SK-MEL-5 (cell line): ENCODE data around the gene HGFAC. TPM values are rescaled to one million over a fixed set of nuclear protein-coding genes. Genes with fewer than 3 reads are reported as not detected.

Experiments used
- DNase-seq: peaks from one replicate; pipeline ENCODE4 v3.0.0-alpha.2; 2016; ENCODE audit warnings: low read depth, low spot score
- in situ Hi-C: cut with HindIII; loops from 2 replicates; pipeline ENCODE4 v1.10.0; 2016; ENCODE audit warnings: low sequenced_read_pairs, high pct_unique_total_duplicates, low pct_unique_long_range_greater_than_20kb
- total RNA-seq: library from RNA; depleted of rRNA; stranded (reverse); fragments of >200 nt; shearing (Covaris generic); gene quantifications from 2 replicates; pipeline ENCODE4 v1.2.3, GENCODE V29; 2014

Gene HGFAC
- total RNA-seq, 1 experiment from 2014 or later = not detected

DNA sequence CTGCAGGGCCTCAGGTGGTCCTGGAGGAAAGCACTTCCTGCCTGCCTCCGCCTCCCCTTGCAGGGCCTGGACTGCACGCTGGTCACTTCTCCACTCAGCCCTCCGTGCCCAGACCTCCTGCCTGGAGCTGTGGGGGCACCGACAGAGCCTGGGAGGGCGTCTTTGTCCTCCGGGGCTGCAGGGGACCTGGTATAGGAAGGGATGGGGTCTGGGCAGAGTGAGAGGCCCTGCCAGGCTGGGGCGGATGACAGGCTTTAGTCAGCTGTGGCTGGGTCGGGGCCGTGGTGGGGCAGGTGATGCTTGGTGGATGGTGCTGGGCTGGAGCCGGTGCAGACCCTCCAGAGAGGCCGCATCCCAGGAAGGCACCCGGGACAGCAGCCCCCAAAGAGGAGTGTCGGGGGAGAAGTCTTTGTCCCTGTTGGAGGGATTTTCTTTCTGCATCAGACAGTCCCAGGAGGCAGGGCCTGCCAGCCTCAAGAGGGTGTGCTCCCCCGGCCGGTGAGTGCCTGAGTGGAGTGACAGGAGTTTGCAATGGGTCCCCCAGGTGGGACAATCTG lies 22.7 kb downstream of the HGFAC start:
- in situ Hi-C loops = no loop called here
- DNase-seq = no peak

DNA sequence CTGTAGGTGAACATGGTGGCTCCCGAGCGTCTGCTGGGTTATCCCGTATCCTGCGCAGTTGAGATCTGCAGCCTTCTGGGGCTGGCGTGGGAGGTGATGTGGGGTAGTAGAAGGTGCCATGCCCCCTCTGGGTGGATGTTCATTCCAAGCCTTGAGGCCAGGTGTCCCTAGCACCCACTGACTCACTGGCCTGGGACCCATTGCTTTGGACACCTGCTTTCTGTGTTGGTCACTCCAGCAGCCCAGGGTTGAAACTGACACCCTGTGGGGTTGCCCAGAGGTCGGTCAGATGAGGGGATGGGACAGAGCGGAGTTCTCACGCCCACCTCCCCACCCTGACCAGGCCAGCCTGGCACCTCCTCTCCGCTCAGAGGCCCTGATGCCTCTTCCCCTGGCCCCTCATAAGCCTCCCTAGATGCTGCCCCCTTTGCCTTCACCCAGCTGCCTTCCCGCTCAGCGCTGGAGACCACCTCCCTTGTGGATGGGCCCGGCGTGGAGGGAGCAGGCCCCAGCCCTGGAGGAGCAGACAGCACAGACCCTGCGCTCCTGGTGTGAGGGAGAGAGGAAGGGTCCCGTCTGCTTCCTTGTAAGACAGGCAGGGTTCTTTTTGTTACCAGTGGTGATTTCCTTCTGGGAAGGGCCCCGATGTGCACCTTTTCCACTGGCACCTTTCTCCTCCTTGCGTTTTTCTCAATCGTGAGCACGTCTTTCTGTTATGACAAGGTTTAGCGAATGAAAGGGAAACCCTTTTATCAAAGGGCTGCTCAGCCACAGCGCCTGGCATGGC lies 23.3 kb downstream of the HGFAC start:
- in situ Hi-C loops = no loop called here
- DNase-seq = no peak

DNA sequence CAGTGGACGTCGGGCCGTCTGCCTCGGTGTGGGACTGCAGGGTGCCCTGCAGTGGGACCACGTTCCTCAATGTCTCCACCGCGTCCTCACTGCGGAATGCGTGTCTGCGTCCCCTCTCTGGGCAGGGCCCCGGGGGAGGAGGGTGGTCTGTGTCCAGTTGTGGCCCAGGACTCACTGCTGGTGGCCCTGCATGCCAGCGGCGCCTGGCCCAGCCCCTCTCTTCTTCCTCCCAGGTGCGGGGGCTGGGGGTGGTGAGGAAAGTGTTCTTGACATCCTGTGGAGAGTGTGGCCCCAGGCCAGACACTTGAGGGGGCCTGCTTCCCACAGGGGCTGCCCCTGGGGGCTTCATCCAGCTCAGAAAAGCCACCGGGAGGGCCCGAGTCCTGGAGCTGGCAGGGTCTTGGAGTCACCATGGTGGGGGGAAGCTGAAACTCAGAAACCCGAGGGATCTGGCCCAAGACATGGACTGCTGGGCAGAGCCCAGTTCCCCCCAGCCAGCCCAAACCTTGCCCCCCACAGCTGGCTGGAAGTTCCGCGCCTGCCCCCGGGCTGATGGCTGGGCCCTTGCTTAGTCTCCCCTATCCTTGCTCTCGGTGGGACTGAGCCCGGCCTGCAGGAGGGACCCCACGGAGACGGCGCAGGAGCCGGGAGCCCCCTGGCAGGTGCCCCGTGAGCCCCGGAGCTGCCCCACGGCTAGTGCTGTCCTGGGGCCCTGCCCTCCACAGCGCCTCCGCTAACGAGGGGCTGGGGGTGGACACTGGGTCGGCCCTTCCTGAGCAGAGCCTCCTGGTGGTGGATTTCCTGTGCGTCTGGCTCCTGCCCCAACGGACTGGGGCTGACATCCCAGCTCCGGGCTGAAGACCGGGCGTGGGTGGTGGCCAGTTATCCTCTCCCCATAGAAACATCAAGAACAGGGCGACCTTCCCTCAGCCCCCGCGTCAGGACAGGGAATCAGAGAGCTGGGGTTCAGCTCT lies 24.2 kb downstream of the HGFAC start:
- no peak for DNase-seq
- in situ Hi-C loops = no loop called here

DNA sequence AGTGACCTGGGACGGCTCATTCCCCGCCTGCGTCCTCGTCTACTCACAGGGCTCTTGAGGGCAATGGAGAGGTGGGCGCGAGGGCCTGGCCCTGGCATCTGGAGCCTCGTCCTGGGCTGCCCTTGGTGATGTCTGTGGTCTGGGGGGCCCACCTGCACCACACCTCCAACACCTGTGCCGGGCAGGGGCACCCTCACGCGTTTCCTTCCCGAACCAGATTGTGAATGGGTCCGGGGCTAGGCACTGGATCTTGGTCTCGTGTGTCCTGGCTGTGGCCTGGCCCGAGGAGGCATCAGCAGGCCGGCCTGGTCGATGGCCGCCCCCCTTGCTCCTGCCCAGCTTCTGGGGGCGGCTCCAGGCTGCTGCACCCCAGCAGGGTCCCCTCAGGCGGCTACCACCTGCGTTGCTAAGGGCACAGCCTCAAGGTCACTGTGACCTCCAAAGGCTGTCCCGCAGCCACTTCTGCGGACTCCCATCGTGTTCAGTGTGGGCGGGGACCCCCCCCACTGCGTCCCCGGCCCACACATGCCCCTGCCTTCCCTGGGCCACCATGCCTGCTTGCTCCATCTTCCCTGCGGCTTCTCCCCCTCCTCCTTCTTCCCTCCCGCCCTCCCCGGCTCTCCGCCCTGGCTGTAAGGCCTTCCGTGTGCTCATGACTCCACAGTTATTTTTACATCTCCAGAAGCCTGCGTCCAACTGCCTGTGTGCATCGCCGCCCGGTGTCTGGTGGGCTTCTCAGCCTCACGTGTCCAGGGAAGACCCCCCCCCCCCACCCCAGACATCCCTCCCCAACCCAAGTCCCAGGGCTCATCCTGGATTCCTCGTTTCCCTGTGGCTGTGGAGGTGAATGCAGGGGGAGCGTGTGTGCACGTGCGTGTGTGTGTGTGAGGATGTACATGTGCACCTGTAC lies 25.2 kb downstream of the HGFAC start:
- no peak for DNase-seq

DNA sequence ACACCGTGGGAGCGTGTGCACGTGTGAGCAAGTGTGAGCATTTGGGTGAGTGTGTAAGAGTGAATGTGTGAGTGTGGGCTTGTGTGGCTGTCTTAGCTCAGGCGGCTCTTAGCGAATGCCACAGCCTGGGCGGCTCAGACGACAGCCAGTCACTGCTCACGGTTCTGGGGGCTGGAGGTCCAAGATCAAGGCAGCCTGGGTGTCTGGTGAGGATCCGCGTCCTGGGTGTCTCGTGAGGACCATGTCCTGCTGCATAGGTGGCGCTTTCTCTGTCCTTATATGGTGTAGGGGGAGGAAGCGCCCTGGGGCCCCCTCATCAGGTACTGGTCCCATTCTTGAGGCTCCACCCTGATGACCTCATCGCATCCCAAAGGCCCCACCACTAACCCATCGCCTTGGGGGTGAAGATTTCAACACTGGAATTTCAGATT lies 25.8 kb downstream of the HGFAC start:
- in situ Hi-C loops = no loop called here
- DNase-seq = no peak

More for the DNA sequence above, 25.2 kb downstream of the HGFAC start:
- in situ Hi-C loops = no loop called here

DNA sequence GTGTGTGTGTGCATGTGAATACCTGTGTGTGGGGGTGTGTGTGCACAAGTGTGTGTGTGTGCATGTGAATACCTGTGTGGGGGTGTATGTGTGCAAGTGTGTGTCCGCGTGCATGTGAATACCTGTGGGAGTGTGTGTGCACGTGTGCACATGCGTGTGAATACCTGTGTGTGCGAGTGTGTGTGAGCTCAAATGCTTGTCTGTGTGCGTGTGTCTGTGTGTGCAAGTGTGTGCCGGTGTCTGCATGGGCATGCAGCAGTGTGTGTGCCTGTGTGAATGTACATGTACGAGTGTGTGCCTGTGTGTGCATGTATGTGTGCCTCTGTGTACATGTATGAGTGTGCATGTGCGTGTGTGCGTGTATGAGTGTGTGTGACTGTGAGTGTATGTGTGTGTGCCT lies 26.4 kb downstream of the HGFAC start:
- in situ Hi-C loops = no loop called here
- DNase-seq = no peak

DNA sequence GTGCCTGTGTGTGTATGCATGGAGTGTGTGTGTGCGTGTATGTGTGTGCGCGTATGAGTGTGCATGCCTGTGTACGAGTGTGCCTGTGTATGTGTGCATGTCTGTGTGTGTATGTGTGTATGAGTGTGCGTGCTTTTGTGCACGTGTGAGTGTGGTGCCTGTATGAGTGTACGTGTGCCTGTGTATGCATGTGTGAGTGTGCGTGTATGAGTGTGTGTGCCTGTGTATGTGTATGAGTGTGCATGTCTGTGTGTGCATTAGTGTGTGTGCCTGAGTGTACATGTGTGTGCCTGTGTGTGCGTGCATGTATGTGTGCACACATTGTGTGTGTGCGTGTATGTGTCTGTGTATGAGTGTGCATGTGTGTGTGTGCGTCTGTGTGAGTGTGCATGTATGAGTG lies 27.0 kb downstream of the HGFAC start:
- in situ Hi-C loops = no loop called here
- no peak for DNase-seq

DNA sequence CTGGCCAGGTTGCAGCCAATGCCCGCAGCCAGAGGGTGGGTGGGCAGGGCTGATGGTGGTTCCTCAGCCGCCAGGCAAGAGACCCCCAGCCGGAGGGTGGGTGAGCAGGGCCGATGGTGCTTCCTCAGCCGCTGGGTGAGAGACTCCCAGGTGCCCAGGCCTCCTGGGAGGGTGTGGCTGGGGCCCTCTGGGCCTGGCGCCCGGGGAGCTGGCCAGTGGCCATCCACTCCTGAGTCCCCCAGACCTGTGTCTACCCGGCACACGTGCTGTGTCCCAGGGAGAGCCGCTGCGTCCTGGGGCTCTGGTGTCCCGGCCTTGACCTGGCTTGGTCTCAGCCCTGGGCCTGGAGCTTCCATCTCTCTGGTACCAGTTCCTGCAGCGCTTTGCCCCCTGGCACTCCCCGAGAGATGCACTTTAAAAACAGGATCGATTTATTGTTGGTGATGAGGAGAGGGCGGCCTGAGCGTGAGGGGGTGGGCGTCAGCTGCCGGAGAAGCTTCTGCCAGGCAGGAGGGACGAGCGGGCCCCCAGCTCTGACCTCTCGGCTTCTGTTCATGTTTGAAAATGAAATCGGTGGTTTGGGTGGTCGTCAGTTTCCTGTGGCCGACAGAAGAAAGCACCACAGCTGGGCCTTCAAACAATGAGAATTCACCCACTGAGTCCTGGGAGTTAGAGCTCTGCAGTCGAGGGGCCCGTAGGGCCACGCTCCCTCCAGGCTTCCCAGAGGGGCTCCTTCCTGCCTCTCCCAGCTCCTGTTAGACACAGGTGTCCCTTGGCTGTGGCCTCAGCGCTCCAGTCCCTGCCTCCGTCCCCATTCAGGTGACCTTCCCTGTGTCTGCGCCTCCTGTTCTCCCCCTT lies 27.8 kb downstream of the HGFAC start:
- in situ Hi-C loops = no loop called here
- DNase-seq = no peak

DNA sequence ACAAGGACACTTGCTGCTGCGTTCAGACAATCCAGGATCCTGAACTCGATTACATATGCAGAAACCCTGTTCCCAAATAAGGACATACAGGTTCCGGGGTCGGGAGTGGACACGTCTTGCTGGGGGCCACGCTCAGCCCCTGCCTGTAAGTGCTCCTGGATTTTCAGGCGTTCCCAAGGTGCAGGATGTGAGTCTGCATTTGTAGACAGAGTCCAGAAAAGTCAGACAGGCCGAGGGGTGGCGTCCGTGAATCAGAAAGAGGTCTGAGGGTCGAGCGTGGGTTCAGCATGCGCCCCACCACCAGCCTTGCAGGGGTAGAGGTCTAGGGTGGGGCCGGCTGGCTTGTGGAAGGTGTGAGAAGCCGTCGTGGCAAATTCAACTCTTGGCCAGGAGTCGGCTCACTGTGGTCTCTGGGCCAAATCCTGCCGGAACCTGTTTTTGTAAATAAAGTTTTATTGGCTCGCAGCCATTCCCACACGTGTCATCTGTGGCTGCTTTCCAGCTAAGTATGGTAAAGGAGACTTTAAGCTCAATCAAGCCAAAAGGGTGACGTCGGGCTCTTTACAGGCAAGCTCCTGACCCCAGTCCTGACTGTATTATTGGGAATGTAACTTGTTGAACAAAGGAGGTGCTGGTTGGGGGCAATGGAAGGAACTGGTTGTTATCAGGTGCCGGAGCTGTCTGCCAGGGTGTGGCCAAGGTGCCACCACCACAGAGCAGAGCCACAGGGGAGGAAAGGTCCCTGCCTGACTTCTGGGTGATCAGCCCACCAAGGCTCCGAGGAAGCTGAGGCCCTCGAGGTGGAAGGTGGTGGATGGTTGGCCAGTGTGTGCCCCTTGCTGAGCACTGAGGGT lies 28.7 kb downstream of the HGFAC start:
- no peak for DNase-seq
- in situ Hi-C loops = no loop called here

DNA sequence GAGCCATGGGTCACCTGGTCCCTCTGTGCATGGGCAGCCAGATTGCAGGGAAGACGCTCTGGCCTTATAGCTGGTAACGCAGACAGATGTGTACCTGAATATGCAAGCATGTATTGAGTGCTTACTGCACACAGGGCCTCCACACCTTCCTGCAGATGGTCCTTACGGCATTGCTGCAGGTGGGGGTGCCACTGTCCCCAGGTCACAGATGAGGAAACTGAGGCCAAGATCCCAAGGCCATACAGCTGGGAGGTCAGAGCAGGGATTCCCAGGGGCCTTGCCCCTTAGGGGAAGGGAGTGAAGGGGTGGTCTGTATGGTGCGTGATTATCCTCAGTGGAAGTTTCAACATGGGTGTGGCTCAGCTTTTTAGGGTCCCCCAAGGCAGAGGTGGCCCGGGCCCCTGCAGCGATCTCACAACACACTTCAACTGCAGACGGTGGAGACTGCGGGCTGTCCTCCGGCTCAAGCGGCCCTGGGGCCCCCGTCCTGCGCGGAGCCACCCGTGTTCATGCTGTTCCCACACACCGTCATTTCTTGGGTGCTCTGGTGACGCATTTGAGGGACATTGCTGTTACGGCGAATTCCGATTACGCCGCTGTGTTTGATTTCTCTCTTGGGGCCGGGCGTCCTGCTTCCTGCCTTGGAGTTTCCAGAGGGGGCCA lies 29.5 kb downstream of the HGFAC start:
- in situ Hi-C loops = no loop called here
- no peak for DNase-seq

DNA sequence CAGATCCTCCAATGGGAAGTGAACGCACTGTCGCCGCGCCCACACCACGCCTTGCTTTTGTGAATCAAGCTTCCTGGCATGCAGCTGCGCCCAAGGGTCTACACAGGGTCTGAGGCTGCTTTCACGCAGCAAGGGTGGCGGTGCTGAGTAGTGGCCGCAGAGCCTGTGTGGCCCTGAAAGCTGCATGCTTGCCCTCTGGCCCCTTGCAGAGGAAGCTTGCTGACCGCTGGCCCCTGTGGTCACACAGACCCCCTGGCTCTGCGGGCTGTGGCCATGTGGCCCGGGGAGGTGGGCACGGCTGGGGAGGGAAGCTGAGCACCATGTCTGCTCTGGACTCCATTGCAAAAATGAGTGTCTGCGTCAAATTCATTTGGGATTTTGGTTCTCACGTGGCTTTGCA lies 30.1 kb downstream of the HGFAC start:
- in situ Hi-C loops = no loop called here
- no peak for DNase-seq

DNA sequence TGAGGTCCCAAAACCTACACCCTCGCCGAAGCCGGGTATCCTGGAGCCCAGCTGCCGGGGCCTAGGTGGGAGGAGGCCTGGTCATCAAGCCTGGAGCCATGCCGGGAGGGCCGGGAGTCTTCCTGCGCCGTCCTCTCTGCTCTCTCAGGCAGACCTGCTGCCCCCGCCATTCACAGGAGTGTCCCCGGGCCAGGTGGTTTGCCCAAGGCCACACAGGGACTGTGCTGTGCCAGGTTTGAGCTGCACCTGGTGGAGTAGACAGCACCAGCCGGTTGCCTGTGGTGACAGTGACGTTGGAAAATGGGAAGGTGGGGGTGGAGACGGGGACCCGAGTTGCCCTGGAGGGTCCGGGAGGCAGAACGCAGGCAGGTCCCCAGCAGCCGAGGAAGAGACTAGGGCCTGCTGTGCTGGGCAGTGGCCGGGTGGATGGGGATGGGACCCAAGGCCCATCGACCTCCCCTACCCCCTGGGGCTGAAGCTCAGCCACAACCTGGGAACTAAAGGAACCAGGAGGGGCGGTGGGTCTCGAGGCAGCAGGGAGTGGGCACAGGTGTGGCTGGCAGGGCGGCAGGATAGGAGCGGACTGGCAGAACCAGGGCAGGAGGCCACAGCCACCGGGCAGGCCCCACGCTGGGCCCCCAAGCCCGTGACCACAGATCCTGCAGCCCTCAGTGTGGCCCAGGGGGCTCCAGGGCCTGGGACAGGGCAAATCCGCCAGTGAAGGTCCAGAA lies 30.8 kb downstream of the HGFAC start:
- no peak for DNase-seq
- in situ Hi-C loops = no loop called here

DNA sequence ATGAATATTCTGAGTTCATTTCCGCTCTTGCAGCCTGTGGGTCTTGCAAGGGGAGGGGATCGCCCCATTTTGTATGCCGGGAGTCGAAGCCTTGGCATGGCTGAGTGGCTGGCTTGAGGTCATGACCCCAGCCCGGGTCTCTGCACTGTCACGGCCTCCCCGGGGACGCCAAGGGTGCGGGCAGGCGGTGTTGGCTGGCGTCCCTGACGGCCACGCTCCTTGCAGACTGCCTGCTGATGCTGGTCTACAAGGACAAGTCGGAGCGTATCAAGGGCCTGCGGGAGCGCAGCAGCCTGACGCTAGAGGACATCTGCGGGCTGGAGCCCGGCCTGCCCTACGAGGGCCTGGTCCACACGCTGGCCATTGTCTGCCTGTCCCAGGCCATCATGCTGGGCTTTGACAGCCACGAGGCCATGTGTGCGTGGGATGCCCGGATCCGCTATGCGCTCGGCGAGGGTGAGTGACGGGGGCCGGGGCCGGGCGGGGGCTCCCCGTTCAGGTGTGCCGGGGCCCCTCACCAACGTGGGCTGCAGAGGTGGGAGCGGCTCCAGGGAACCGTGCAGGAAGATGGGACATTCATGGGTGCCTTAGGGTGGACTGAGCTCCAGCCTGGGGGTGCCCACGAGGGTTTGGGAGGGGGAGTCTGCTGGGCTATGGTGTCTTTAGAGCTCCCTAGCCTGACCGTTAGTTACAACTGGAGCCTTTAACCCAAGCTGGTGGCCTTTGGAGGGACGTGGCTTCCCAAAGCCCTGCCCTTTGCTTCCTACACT lies 31.6 kb downstream of the HGFAC start:
- no peak for DNase-seq
- in situ Hi-C loops = no loop called here
